SK-N-MC (cell line): ENCODE results near the gene CPT1A.

ENCODE experiments used
- EZH2 ChIP-seq: fragments of 200-600 bp; sonication (generic); IDR thresholded peaks from one replicate; pipeline ENCODE4 v1.6.1; 2017; ENCODE audit warnings: antibody characterized with exemption
- FOXP2 ChIP-seq: optimal IDR thresholded peaks from 2 replicates; pipeline ENCODE3; 2011; ENCODE audit warnings: mild to moderate bottlenecking, moderate library complexity; ENCODE audit not compliant: insufficient read depth; ENCODE audit errors: extremely low read length, control extremely low read depth
- POLR2AphosphoS5 ChIP-seq: IDR thresholded peaks from 2 replicates; pipeline ENCODE4 v1.6.1; 2012; ENCODE audit warnings: mild to moderate bottlenecking, low read depth, low read length, borderline replicate concordance

GRCh38 chr11:68868221-68868835, 26.6 kb upstream of the CPT1A start:
- TF ChIP-seq EZH2 (no peak), POLR2AphosphoS5 (no peak), FOXP2 (no peak)
